Liver (tissue), 9 donors: ENCODE results near the gene CD81. TPM values are rescaled to one million over a fixed set of nuclear protein-coding genes. Genes with fewer than 3 reads are reported as not detected.

Source experiments
- DNase-seq: peaks from one replicate; pipeline ENCODE4 v3.0.0-alpha.2; 2017; ENCODE audit warnings: low spot score
- H3K27ac ChIP-seq, 2 donors: one replicate each; pipeline ENCODE4 v1.7.0; 2013; ENCODE audit warnings: inconsistent platforms in 2 of 2, low read length in 2 of 2, control low read depth in 1 of 2, low read depth in 1 of 2, mild to moderate bottlenecking in 1 of 2
- H3K27me3 ChIP-seq, 4 donors: one replicate each; pipeline versions ENCODE4 v1.6.1 to v1.7.0; 2013; ENCODE audit warnings: low read length in 3 of 4, inconsistent platforms in 1 of 4, mild to moderate bottlenecking in 1 of 4, moderate library complexity in 1 of 4; ENCODE audit not compliant: control insufficient read depth in 4 of 4, insufficient read depth in 4 of 4
- H3K36me3 ChIP-seq, 4 donors: one replicate each; pipeline versions ENCODE4 v1.6.1 to v1.7.0; 2013; ENCODE audit warnings: low read length in 3 of 4, mild to moderate bottlenecking in 3 of 4, low read depth in 1 of 4, moderate library complexity in 1 of 4; ENCODE audit not compliant: control insufficient read depth in 4 of 4, insufficient read depth in 3 of 4
- H3K4me1 ChIP-seq, 4 donors: one replicate each; pipeline versions ENCODE4 v1.6.1 to v1.7.0; 2013; ENCODE audit warnings: low read length in 3 of 4, mild to moderate bottlenecking in 3 of 4, moderate library complexity in 1 of 4; ENCODE audit not compliant: control insufficient read depth in 4 of 4, insufficient read depth in 4 of 4
- H3K4me3 ChIP-seq, 3 donors: one replicate each; pipeline versions ENCODE4 v1.6.1 to v1.7.0; 2013; ENCODE audit warnings: low read length in 3 of 3, control low read depth in 1 of 3, low read depth in 1 of 3, mild to moderate bottlenecking in 1 of 3
- H3K9ac ChIP-seq, 2 donors: one replicate each; pipeline ENCODE4 v1.7.0; 2013; ENCODE audit warnings: low read length in 2 of 2, mild to moderate bottlenecking in 2 of 2, moderate library complexity in 2 of 2, control low read depth in 1 of 2, low read depth in 1 of 2
- H3K9me3 ChIP-seq, 4 donors: one replicate each; pipeline versions ENCODE4 v1.6.1 to v1.7.0; 2013; ENCODE audit warnings: low read length in 3 of 4; ENCODE audit not compliant: control insufficient read depth in 4 of 4
- ATF3 ChIP-seq: IDR thresholded peaks from 2 replicates; pipeline ENCODE4 v1.6.1; 2016; ENCODE audit warnings: antibody characterized with exemption
- CTCF ChIP-seq: fragments of 150-350 bp; IDR thresholded peaks from 2 replicates; pipeline ENCODE4 v1.5.1; 2017; ENCODE audit warnings: improper control_type of control experiment, low read depth, low read length; ENCODE audit not compliant: missing input control
- EGR1 ChIP-seq, 2 donors: IDR thresholded peaks; 2 replicates each; pipeline ENCODE4 v1.6.1; 2016 to 2018; ENCODE audit warnings: antibody characterized with exemption in 2 of 2, low read depth in 2 of 2
- FOXA1 ChIP-seq: IDR thresholded peaks from 2 replicates; pipeline ENCODE4 v1.6.1; 2016; ENCODE audit warnings: antibody characterized with exemption
- FOXA2 ChIP-seq: IDR thresholded peaks from 2 replicates; pipeline ENCODE4 v1.6.1; 2016; ENCODE audit warnings: antibody characterized with exemption
- GABPA ChIP-seq, 2 donors: IDR thresholded peaks in 1 of 2; conservative IDR thresholded peaks in 1 of 2; 2 replicates each; pipeline ENCODE4 v1.6.1; 2016; ENCODE audit warnings: antibody characterized with exemption in 2 of 2, mild to moderate bottlenecking in 1 of 2, moderate library complexity in 1 of 2
- HNF4A ChIP-seq, 2 donors: conservative IDR thresholded peaks; 2 replicates each; pipeline ENCODE4 v1.6.1; 2016; ENCODE audit warnings: antibody characterized with exemption in 2 of 2, mild to moderate bottlenecking in 2 of 2
- HNF4G ChIP-seq: IDR thresholded peaks from 2 replicates; pipeline ENCODE4 v1.6.1; 2016; ENCODE audit warnings: antibody characterized with exemption
- JUND ChIP-seq, 2 donors: IDR thresholded peaks; 2 replicates each; pipeline ENCODE4 v1.6.1; 2016; ENCODE audit warnings: antibody characterized with exemption in 2 of 2
- MAX ChIP-seq: IDR thresholded peaks from 2 replicates; pipeline ENCODE4 v1.6.1; 2016; ENCODE audit warnings: antibody characterized with exemption
- NR2F2 ChIP-seq: IDR thresholded peaks from 2 replicates; pipeline ENCODE4 v1.6.1; 2016; ENCODE audit warnings: antibody characterized with exemption
- RAD21 ChIP-seq, 2 donors: IDR thresholded peaks; 2 replicates each; pipeline ENCODE4 v1.6.1; 2016; ENCODE audit warnings: antibody characterized with exemption in 2 of 2, mild to moderate bottlenecking in 2 of 2
- REST ChIP-seq: IDR thresholded peaks from 2 replicates; pipeline ENCODE4 v1.6.1; 2016; ENCODE audit warnings: antibody characterized with exemption, mild to moderate bottlenecking
- RXRA ChIP-seq, 2 donors: IDR thresholded peaks; 2 replicates each; pipeline ENCODE4 v1.6.1; 2017 to 2018; ENCODE audit warnings: antibody characterized with exemption in 2 of 2, mild to moderate bottlenecking in 1 of 2
- SP1 ChIP-seq: IDR thresholded peaks from 2 replicates; pipeline ENCODE4 v1.6.1; 2018; ENCODE audit warnings: antibody characterized with exemption, mild to moderate bottlenecking
- TAF1 ChIP-seq: conservative IDR thresholded peaks from 2 replicates; pipeline ENCODE4 v1.6.1; 2016; ENCODE audit warnings: antibody characterized with exemption, mild to moderate bottlenecking
- YY1 ChIP-seq: IDR thresholded peaks from 2 replicates; pipeline ENCODE4 v1.6.1; 2016; ENCODE audit warnings: antibody characterized with exemption, mild to moderate bottlenecking
- ZBTB33 ChIP-seq: IDR thresholded peaks from 2 replicates; pipeline ENCODE4 v1.6.1; 2016; ENCODE audit warnings: antibody characterized with exemption
- WGBS: extraction: QIAGEN DNeasy Blood & Tissue Kit; methylation state at CpG from one replicate; pipeline ENCODE4 v1.1.7; 2013; 5-methylcytosine and 5-hydroxymethylcytosine counted together
- polyA plus RNA-seq, 2 donors: library from polyadenylated mRNA; stranded (reverse) in 1 of 2; unstranded in 1 of 2; fragments of 200-250 nt in 1 of 2; fragments of >200 nt in 1 of 2; fragmentation: Nextera tagmentation in 1 of 2; extraction: Ambion mirVana in 1 of 2; gene quantifications; one replicate each; pipeline versions ENCODE4 v1.2.1 to v1.2.3, GENCODE V29; 2013 to 2015
- total RNA-seq, 2 donors: library from RNA; depleted of rRNA; stranded (reverse); fragments of >200 nt; gene quantifications; one replicate each; pipeline ENCODE4 v1.2.3, GENCODE V29; 2014
- donor health status: healthy.
- donor health status: healthy.
- donor health status: healthy.
- donor health status: healthy.
- donor health status: healthy.

The CD81 gene
- total and polyA plus RNA-seq, 4 donors, result 76.9 to 712 (median 164) TPM

GRCh38 chr11:2425506-2425905 lies 48.4 kb downstream of the CD81 start:
- WGBS, result 86% methylated on average over 8 of the region's 8 CpGs
- H3K4me1 ChIP-seq, result peaks cover 0 to 2% (median under 1%) of the 10 kb centered on the region in 4 donors
- no peaks in the 10 kb centered on the region for H3K36me3 ChIP-seq
- DNase-seq, result no peak
- TF ChIP-seq CTCF (no peak), TAF1 (no peak), HNF4A (conservative IDR thresholded peaks at IDR 0.05) (no peak)
- no peaks in the 10 kb centered on the region for H3K9me3 ChIP-seq
- no peak overlapping the region for H3K9ac ChIP-seq
- H3K27me3 ChIP-seq, result no peaks in the 10 kb centered on the region
- no peak overlapping the region for H3K27ac ChIP-seq
- H3K4me3 ChIP-seq, result no peak overlapping the region

GRCh38 chr11:2426221-2426620 lies 49.1 kb downstream of the CD81 start:
- 82% methylated on average over 13 of the region's 13 CpGs for WGBS
- Histone ChIP-seq H3K4me3 (no peak overlapping the region), H3K36me3 (no peaks in the 10 kb centered on the region), H3K27me3 (no peaks in the 10 kb centered on the region), H3K9me3 (no peaks in the 10 kb centered on the region), H3K9ac (no peak overlapping the region), H3K27ac (no peak overlapping the region), H3K4me1 (no peaks in the 10 kb centered on the region)
- no peak for DNase-seq
- TF ChIP-seq TAF1 (no peak), RAD21 (IDR thresholded peaks at IDR 0.05) (no peak), HNF4A (conservative IDR thresholded peaks at IDR 0.05) (no peak), SP1 (no peak), ZBTB33 (no peak), RXRA (IDR thresholded peaks at IDR 0.05) (no peak), NR2F2 (no peak), REST (no peak), JUND (IDR thresholded peaks at IDR 0.05) (no peak), YY1 (no peak), EGR1 (IDR thresholded peaks at IDR 0.05; ENCODE audit: low read depth in 2 of 2) (no peak), MAX (no peak), HNF4G (no peak), CTCF (no peak), FOXA2 (no peak), GABPA (IDR thresholded peaks at IDR 0.05 in 1 of 2, conservative IDR thresholded peaks at IDR 0.05 in 1 of 2) (no peak), FOXA1 (no peak), ATF3 (no peak)
